NCI-H2227 treated with DMSO at 0.1 percent for 48 hours (cell line): ENCODE results near the gene NCLN.
"Not testable (repeated sequence)": the region's sequence is repeated elsewhere in the genome, so short reads cannot be mapped to it uniquely, and the experiment has no call there.

Experiments
- DNase-seq: peaks from one replicate; lab custom pipeline; 2025; lab: John Stamatoyannopoulos, UW

The NCLN gene, protein sequence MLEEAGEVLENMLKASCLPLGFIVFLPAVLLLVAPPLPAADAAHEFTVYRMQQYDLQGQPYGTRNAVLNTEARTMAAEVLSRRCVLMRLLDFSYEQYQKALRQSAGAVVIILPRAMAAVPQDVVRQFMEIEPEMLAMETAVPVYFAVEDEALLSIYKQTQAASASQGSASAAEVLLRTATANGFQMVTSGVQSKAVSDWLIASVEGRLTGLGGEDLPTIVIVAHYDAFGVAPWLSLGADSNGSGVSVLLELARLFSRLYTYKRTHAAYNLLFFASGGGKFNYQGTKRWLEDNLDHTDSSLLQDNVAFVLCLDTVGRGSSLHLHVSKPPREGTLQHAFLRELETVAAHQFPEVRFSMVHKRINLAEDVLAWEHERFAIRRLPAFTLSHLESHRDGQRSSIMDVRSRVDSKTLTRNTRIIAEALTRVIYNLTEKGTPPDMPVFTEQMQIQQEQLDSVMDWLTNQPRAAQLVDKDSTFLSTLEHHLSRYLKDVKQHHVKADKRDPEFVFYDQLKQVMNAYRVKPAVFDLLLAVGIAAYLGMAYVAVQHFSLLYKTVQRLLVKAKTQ

DNA sequence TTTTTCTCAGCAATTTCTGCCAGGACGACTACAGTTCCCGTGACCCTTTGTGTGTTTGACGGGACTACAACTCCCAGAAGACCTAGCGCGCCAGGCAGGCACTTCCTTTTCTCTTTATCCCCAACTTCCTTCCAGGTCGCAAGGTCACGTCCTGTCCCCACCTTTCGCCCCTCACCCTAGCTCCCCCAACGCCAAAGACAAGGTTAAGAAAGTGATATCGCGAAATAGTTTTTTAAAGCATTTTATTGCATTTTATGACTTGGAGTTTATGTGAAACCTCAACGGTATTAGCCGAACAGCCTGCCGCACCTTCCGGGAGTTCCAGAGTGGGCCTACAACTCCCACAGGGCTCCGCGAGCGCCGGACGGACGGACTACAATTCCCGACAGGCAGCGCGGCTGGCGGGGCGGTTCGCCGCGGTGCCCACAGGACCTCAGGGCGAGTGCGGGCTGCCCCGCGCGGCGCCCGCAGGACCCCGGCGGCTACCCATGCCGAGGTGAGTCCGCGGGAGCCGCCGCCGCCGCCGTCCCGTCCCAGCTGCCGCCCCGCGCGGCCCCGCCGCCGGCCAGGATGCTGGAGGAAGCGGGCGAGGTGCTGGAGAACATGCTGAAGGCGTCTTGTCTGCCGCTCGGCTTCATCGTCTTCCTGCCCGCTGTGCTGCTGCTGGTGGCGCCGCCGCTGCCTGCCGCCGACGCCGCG, at the start of gene NCLN:
TSS of gene NCLN (plus strand) at position 470 of the 699 bp plus-strand sequence. CDS start at position 571, 101 bp downstream.
- DNase-seq = peak; percentile 95

DNA sequence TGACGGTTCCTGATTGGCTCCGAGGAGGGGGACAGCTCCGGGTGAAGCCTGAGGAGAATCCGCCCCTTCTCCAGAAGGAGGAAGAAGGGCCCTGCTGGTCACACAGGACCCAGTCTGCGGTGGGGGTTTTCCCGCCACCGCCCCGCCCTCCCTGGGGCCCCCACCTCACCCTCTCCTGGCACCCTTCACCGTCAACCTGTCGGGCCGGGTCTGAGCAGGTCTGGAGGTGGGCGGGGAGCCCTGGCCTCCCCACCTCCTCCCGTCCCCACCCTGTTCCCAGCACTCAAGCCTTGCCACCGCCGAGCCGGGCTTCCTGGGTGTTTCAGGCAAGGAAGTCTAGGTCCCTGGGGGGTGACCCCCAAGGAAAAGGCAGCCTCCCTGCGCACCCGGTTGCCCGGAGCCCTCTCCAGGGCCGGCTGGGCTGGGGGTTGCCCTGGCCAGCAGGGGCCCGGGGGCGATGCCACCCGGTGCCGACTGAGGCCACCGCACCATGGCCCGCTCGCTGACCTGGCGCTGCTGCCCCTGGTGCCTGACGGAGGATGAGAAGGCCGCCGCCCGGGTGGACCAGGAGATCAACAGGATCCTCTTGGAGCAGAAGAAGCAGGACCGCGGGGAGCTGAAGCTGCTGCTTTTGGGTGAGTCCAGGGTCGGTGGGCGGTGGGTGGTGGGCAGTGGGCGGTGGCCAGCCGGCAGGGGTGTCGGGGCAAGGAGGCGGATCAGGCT, 49.6 kb upstream of the NCLN start, which contains the start of gene GNA15:
TSS of gene GNA15 (plus strand) at position 73 of the 723 bp plus-strand sequence. CDS start at position 491, 418 bp downstream.
- DNase-seq = no peak

DNA sequence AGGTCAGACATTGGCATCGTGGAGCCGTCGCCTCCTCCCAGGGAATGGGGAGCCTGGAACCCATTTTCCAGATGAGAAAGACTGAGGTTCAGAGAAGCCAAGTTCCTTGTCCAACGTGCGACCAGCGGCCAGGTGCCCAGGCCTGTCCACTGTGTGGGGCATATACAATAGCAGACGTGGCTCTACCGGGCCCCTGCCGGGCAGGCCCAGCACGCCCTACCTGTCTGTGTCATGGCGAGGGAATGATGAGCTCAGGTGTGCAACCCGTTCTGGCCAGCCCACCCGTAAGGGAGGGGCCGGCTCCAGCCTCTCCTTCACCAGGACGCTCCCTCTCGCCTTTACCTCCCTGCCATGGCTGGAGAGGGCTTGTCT, 49.1 kb upstream of the NCLN start:
- no peak for DNase-seq

DNA sequence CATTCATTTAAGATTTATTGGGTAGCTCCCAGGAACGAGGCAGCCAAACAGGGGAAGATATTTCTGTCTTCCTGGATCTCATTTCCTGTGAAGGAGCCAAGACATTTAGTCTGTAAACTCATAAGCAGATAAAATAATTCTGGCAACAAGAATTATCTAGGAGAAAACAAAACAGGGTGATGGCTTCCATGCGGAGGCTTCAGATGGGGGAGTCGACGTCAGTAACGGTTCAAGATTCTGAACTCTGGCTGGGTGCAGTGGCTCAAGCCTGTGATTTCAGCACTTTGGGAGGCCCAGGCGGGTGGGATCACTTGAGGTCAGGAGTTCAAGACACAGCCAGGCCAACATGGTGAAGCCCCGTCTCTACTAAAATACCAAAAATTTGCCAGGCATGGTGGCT, 48.6 kb upstream of the NCLN start:
- no peak for DNase-seq

DNA sequence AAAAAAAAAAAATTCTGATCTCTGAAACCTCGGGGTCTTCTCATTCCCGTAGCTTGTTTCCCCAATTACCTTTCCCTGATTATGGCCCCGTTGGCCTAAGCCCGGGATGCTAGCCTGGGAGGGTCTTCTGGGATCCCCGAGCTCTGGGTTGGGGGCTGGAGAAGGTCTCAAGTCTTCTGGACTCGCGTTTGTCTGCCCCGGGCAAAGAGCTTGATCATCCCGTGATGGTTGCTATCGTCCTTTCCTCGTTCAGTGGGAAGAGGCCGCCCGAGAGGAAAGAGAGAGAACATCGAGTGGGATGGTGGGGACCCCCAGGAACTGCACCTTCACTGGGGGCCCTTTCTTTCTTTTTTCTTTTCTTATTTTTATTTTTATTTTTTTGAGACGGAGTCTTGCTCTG, 47.5 kb upstream of the NCLN start:
- no peak for DNase-seq

DNA sequence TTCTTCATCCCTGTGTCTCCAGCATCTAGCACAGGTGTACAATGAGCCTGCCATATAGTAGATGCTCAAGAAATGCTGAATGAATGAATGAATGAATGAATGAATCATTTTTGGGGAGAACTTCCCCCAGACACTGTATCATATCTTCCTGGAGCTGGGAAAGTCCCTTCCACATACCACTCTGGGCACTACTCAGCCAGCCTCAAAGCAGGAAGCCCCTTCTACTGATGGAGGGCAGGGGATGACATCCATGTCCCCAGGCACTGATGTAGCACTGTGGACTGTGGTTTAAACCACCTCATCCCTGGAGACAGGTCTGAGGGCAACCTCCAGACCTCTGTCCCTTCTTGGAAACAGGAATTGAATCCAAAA, 45.1 kb upstream of the NCLN start:
- DNase-seq = no peak

DNA sequence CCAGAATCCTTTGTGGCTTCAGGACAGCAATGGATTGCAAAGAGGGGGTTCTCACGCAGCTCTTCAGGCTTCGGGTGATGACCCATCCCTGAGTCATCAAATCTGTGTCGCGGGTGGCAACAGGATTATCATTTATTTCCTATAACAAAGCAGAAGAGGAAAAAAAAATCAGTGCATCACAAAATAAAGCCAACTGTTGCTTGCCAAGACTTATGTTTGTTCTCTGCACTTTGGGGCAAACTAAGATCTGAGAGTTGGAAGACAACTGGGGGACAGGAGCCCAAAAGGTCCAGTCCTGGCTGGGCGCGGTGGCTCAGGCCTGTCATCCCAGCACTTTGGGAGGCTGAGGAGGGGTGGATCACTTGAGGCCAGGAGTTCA, 43.4 kb upstream of the NCLN start:
- DNase-seq = no peak

DNA sequence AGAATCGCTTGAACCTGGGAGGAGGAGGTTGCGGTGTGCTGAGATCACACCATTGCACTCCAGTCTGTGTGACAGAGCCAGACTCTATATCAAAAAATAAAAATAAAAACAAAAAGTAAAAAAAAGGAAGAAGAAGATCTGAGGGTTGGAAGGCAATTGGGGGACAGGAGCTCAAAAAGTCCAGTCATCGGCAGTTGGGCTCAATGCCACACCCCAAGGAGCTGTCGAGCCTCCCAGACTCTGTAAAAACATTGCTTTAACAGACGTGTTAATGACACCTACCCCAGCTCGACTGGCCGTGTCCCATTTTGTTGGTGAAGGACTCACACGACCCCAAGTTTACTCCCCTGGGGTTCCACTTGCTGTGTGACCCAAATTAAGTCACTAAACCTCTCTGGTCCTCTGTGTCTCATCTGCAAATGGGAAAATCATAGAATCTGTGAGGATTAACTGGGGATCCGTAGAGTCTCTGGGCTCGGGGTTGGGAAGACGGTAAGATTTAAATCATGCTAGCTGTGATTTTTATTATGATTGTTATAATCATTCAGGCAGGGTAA, 42.9 kb upstream of the NCLN start:
- DNase-seq = no peak

DNA sequence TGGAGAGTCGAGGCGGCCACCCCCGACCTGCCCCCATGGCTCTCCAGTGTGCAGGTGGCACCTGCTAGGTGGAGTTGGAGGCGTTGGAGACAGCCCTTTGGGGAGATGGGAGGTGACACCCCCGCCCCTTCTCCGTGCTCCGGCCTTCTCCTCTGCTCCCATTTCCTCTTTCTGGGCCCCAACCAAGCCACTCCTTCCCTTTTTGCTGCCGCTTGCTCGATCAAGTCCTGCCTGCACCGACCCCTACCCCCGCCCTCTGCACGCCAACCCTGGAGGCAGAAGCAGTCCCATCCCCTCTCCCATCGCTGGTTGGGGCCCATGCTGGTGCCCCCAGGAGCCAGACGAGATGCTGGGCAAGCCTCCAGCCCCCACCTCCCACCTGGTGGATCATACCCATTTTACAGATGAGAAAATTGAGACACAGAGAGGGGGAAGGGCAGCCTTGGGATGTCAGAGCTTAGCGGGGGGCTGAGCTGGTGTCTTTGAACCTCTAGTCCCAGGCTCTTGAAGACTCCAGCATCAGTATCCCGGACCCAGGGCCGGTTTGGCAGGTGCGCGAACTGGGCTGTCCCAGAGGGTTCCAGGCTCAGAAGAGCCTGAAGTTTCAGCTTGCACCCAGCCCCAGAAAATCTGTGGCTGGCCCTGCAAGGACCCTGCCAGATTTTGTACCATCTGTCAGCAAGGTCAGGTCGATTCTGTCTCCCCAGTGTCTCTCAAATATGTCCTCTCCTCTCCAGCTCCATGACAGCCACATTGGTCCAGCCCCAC, 39.6 kb upstream of the NCLN start:
- DNase-seq = no peak

DNA sequence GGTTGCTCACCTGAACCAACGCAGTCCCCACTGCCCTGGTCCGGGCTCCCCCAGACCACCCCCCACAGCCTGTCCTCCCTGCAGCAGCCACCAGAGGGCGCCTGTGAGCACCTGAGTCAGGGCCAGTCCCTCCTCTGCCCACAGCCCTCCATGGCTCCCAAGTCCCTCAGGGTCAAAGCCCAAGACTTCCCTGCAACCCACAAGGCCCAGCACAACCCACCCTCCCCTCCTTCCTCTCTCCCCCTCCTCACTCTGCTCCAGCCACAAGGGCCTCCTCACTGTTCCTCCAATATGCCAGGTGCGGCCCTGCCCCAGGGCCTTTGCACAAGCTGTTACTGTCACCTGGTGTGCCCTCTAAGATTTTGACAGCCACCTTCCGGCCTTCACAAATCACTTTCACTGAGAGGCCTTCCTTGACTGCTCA, 39.0 kb upstream of the NCLN start:
- no peak for DNase-seq

DNA sequence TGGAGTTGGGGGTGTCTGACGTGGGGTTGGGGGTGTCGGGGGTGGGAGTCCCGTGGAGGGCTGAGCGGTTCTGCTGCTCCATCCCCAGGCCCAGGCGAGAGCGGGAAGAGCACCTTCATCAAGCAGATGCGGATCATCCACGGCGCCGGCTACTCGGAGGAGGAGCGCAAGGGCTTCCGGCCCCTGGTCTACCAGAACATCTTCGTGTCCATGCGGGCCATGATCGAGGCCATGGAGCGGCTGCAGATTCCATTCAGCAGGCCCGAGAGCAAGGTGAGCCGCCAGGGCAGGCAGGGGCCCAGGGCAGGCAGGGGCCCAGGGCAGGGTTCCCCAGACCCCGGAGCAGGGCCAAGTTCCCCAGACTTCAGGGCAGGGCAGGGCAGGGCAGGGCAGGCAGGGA, 37.2 kb upstream of the NCLN start:
- no peak for DNase-seq

DNA sequence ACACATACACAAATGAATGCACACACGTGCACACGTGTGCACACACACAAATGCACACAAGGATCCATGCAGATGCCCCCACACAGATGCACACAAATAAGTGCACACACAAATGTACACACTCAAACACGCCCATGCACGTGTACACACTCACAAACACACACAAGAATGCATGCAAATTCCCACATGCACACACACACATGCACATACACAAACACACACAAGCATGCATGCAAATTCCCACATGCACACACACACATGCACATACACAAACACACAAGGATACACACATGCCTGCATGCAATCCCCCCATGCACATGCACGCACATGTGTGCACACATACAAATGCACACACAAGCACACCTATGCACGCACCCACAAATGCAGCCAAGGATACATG, 36.6 kb upstream of the NCLN start:
- no peak for DNase-seq

DNA sequence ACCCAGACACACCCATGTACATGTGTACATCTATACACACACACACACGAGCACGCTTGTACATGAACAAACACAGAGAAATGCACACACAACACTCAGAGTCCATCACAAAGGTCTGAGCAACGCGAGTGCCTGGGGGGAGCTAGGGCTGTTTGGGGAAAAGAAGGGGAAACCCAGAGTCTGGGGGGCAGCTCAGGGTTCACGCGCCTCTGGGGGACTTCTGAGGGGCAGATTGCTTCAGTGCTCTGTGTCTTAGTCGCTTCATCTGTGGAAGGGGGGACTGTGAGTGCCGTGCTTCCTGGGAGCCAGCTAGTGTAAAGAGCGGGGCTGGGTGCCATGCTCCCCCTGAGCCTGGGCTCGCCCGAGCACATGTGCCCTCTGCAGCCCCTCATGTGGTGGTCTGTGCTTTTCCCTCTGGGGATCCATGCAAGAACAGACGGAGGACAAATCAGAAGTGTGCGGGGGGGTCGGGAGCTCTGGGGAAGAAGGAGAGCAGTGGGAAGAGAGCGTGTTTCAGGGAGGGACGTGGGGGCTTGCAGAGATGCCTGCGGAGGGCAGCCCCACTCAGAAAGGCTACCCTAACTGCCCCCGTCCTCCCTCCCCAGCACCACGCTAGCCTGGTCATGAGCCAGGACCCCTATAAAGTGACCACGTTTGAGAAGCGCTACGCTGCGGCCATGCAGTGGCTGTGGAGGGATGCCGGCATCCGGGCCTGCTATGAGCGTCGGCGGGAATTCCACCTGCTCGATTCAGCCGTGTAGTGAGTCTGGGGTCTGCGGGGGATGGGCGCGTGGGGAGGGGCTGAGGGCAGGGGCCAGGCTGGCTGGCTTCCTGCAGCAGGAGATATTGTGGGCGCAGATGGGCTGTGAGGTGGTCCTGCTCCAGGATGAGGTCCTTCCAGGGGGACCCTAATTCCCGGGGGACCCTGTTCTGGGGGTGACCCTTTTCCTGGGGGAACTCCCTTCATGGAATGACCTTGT, 35.9 kb upstream of the NCLN start:
- no peak for DNase-seq

DNA sequence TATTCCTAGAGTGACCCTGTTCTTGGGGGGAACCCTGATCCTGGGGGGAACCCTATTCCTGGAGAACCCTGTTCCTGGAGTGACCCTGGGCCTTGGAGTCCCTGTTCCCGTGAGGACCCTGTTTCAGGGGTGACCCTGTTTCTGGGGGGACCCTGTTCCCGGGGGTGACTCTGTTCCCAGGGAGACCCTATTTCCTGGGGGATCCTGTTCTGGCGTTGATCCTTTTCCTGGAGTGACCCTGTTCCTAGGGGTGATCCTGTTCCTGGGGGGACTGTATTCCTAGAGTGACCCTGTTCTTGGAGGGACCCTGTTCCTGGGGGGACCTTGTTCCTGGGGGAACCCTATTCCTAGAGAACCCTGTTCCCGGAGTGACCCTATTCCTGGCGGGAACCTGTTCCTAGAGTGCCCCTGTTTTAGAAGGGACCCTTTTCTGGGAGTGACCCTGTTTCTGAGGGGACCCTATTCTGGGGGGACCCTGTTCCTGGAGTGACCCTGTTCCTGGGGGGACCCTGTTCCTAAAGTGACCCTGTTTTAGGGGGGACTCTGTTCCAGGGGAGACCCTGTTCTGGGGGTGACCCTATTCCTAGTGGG, 34.9 kb upstream of the NCLN start:
- DNase-seq = no peak

DNA sequence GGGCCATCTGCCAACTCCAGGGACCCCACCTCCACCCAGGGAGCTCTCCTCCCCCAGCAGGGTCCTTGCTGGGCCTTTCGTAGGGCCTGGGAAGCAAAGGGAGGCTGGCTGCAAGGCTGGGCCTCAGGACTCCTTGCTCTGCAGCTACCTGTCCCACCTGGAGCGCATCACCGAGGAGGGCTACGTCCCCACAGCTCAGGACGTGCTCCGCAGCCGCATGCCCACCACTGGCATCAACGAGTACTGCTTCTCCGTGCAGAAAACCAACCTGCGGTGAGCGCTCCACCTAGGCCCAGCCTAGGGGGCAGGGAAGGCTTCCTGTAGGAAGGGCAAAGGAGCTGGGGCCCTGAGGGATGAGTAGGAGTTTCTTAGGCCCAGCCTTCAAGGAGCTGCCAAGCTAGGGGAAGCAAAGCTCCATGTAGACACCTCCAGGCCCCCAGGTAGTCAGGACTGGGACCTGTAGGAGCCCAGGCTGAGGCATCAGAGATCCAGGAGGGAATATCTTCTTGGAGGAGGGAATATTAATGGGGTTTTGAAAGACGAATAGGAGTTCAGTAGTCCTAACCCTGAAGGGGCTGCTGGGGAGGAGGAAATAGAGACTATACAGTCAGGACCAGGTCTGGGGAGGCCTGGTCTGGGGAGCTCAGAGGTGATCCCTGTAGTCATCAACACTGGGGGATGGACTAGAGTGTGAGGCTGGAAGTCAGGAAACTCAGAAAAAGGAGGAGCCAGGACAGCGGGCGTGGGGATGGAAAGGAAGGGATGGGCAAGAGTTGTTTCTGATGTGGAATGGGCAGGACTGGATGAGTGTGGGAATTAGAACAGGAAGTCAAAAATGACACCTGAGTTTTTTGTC, 33.9 kb upstream of the NCLN start:
- DNase-seq = no peak

DNA sequence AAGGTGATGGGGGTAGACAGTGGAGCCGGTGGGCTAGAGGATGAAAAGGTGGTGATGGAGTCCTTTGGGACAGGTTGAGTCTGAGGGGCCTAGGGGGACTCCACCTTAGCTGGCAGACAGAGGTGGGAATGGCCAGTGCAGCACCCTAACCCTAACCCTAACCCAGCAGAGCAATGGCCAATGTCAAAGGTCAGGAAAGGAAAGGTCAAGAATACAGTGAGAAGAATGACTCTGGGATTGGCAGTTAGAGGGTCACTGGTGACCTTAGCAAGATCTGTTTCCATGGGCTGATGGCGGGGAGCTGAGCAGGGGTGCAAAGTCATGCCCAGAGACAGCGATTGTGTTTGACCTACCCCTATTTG, 33.3 kb upstream of the NCLN start:
- no peak for DNase-seq

DNA sequence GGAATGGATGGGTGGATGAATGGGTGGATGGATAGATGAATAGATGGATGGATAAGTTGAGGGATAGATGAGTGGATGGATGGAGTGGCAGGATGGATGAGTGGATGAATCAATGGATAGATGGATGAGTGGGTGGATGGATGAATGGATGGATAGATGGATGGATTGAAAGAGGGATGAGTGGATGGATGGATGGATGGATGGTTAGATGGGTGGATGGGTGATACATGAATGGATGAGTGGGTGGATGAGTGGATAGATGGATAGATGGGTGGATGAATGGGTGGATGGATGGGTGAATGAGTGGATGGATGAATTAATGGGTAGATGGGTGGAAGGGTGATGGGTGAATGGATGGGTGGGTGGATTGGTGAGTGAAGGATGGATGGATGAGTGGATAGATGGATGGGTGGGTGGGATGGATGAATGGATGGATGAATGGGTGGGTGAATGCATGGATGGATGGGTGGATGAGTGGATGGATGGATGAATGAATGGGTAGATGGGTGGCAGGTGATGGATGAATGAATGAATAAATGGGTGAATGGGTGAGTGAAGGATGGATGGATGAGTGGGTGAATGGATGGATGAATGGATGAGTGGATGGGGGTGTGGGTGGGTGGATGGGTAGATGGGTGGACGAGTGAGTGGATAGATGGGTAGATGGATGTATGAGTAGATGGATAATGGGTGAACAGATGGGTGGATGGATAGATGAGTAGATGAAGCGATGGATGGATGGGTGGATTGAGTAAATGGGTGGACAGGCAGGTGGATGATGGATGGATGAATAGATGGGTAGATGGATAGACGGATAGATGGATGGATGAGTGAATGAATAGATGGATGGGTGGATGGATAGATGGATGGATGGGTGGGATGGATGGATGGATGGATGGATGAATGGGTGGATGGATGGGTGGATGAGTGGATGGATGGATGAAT, 32.2 kb upstream of the NCLN start:
- DNase-seq = no peak

DNA sequence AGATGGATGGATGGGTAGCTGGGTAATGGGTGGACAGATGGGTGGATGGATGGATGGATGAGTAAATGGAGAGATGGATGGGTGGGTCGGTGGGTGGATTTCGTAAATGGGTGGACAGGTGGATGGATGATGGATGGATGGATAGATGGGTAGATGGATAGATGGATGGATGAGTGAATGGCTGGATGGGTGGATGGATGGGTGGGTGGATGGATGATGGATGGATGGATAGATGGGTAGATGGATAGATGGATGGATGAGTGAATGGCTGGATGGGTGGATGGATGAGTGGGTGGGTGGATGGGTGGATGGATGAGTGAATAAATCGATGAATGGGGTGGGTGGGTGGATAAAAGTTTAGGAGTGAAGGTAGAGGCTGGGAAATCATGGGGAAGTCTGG, 31.3 kb upstream of the NCLN start:
- not testable (repeated sequence) for DNase-seq
